ENCODE data around the gene TNRC18.

Gene TNRC18

DNA sequence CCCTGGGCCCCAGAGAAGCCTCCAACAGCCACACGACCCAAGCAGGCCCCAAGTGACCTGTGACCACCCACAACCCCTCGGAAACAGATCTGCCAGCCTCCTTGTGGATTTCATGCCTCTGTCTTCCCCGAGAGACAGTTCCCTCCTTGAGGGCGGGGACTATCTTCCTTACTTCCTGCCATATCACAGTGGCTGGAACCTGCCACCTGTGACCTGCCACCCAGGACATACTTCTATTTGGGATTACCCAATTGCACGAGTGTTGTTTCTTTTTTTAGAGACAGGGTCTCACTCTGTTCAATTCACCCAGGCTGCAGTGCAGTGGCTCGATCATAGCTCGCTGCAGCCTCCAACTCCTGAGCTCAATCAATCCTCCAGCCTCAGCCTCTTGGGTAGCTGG is 25.9 kb downstream of the TNRC18 start:
- H3K36me3 ChIP-seq (ENCODE audit: control insufficient read depth, insufficient read depth, low read length) = peaks cover 12% of the 10 kb centered on the region
- peak overlapping the region; percentile 31 for H3K27ac ChIP-seq (ENCODE audit: low read depth, low read length)
- peak overlapping the region; percentile 36 for H3K4me3 ChIP-seq (ENCODE audit: low read length)
- peaks cover 13% of the 10 kb centered on the region for H3K4me1 ChIP-seq (ENCODE audit: control insufficient read depth, insufficient read depth, low read length)
- H3K27me3 ChIP-seq (ENCODE audit: control insufficient read depth, insufficient read depth, low read length) = no peaks in the 10 kb centered on the region
- no peak overlapping the region for H3K9ac ChIP-seq (ENCODE audit: low read length)

DNA sequence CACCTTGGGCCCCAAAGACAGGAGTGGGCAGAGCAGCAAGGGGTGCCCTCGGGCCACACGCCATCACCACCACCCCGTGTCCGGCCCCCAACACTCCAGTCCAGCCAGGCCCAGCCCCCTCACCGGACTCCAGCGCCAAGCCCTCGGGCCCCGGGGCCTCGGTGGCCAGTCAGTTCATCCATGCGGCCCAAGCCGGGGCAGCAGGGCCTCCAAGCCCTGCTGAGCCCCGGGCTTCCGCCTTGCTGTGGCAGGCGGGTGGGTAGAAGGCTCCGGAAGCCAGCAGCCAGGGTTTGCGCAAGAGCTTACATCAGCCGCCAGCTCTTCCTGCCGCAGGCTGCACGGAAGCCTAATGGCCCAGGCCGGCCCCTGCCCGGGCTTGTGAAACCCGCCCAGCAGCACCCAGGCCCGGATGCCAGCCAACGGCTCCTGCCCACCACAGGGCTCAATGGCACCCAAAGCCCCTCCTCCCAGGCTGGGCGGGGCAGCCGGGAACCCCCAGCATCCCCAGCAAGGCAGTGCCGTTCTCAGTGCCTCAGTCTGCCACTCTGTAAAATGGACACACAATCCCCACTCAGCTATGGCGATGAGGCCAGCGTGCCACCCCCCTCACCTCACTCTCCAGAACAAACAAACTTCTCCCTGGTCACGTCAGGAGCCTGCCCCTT is 26.5 kb downstream of the TNRC18 start:
- H3K27me3 ChIP-seq (ENCODE audit: control insufficient read depth, insufficient read depth, low read length) = no peaks in the 10 kb centered on the region
- peak overlapping the region; percentile 31 for H3K27ac ChIP-seq (ENCODE audit: low read depth, low read length)
- H3K4me1 ChIP-seq (ENCODE audit: control insufficient read depth, insufficient read depth, low read length) = peaks cover 13% of the 10 kb centered on the region
- H3K9ac ChIP-seq (ENCODE audit: low read length) = peak overlapping the region; percentile 35
- H3K36me3 ChIP-seq (ENCODE audit: control insufficient read depth, insufficient read depth, low read length) = peaks cover 14% of the 10 kb centered on the region
- peak overlapping the region; percentile 47 for H3K4me3 ChIP-seq (ENCODE audit: low read length)

DNA sequence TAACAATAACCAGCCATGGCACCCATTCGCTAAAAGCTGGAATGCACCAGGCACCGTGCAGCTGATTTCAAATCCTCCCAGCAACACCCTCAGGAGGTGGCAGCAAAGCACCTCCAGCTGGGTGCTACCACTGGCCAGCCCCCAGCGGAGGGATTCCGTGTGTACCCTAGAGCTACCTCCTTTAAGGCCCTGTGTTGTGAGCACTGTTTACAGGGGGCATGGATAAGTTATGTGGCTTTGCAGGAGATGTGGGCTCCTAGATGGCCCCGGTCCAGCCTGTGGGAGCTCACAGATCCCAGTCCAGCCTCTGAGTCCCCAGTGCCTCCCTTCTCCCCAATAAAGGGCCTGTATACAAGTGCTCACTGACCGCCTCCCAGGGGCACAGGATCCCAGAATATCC is 27.1 kb downstream of the TNRC18 start:
- Histone ChIP-seq H3K4me1 (ENCODE audit: control insufficient read depth, insufficient read depth, low read length) (peaks cover 13% of the 10 kb centered on the region), H3K27me3 (ENCODE audit: control insufficient read depth, insufficient read depth, low read length) (no peaks in the 10 kb centered on the region), H3K36me3 (ENCODE audit: control insufficient read depth, insufficient read depth, low read length) (peaks cover 14% of the 10 kb centered on the region), H3K4me3 (ENCODE audit: low read length) (peak overlapping the region; percentile 47), H3K27ac (ENCODE audit: low read depth, low read length) (peak overlapping the region; percentile 31), H3K9ac (ENCODE audit: low read length) (peak overlapping the region; percentile 35)

DNA sequence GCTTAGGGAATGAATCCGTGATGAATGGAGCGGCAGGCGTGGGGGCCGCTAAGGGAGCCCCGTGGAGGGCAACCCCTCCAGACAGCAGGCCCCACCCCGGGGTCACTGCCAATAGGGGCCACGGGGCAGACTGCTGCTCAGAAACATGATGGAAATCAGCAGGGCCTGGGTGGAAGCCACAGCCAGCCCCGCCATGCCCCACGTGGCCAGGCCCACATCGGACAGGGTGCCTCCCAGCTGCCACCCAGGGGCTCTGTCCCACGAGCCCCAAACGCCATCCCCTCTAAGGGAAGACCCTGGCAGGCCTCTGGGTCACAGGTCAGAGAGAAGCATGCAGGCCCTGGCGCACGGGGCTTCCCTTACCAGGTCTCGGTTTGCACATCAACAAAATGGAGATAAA is 28.4 kb downstream of the TNRC18 start:
- no peak overlapping the region for H3K9ac ChIP-seq (ENCODE audit: low read length)
- H3K4me3 ChIP-seq (ENCODE audit: low read length) = no peak overlapping the region
- H3K27me3 ChIP-seq (ENCODE audit: control insufficient read depth, insufficient read depth, low read length) = no peaks in the 10 kb centered on the region
- H3K27ac ChIP-seq (ENCODE audit: low read depth, low read length) = no peak overlapping the region
- H3K4me1 ChIP-seq (ENCODE audit: control insufficient read depth, insufficient read depth, low read length) = peaks cover 16% of the 10 kb centered on the region
- peaks cover 14% of the 10 kb centered on the region for H3K36me3 ChIP-seq (ENCODE audit: control insufficient read depth, insufficient read depth, low read length)

DNA sequence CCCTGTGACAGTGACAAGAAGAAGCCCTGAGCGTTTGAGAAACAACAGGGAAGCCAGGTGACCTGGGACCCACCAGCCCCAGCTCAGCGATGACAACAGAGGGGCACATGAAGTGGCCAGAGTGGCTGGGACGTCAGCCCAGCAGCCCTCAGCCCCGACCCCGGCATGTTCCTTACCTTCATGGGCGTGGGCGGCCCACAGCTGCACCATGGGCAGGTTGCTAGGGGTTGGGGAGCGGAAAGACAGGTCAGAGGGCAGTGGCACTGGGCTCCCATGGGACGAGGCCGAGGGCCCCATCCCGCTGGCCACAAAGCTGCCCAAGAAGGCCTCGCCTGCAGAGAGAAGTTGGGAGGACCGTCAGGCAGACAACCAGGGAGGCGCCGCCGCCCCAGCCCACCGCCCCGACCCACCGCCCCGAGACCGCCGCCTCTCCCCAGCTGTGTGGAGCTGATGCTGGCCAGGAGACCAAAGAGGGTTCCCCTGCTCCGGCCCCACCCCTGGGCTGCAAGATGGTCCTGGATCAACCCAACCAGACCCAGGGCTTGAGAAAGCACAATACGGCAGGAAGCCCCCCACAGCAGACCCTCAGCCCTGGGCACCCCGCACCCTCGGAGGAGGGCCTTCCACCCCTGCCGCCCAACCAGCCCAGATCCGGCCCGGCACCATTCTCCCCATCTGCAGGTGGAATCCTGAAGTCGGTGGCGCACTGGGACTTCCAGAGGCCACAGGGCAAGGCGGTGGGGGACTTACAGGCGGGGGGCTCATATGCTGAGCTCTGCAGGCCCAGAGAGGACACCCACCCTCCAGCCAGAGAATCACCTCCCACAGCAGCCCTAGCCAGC is 29.1 kb downstream of the TNRC18 start:
- no peaks in the 10 kb centered on the region for H3K27me3 ChIP-seq (ENCODE audit: control insufficient read depth, insufficient read depth, low read length)
- H3K4me1 ChIP-seq (ENCODE audit: control insufficient read depth, insufficient read depth, low read length) = peaks cover 16% of the 10 kb centered on the region
- H3K36me3 ChIP-seq (ENCODE audit: control insufficient read depth, insufficient read depth, low read length) = peaks cover 14% of the 10 kb centered on the region
- no peak overlapping the region for H3K9ac ChIP-seq (ENCODE audit: low read length)
- no peak overlapping the region for H3K27ac ChIP-seq (ENCODE audit: low read depth, low read length)
- no peak overlapping the region for H3K4me3 ChIP-seq (ENCODE audit: low read length)

DNA sequence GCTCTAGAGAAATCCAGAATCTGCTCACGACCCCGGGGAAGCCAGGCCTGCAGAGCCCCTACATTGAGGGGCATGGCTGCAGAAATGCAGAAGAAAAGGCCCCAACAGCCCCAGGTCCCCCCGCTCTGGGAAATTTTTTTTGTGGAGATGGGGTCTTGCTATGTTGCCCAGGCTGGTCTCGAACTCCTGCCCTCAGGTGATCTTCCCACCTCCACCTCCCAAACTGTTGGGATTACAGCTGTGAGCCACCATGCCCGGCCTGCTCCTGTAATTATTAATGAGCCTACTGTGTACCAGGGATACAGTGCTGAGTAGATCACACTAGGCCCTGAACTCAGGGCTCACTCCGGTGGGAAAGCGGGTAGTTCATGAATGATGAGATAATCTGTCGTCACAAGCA is 29.9 kb downstream of the TNRC18 start:
- H3K4me3 ChIP-seq (ENCODE audit: low read length) = no peak overlapping the region
- H3K9ac ChIP-seq (ENCODE audit: low read length) = no peak overlapping the region
- no peak overlapping the region for H3K27ac ChIP-seq (ENCODE audit: low read depth, low read length)
- peaks cover 14% of the 10 kb centered on the region for H3K36me3 ChIP-seq (ENCODE audit: control insufficient read depth, insufficient read depth, low read length)
- H3K27me3 ChIP-seq (ENCODE audit: control insufficient read depth, insufficient read depth, low read length) = no peaks in the 10 kb centered on the region
- H3K4me1 ChIP-seq (ENCODE audit: control insufficient read depth, insufficient read depth, low read length) = peaks cover 16% of the 10 kb centered on the region

DNA sequence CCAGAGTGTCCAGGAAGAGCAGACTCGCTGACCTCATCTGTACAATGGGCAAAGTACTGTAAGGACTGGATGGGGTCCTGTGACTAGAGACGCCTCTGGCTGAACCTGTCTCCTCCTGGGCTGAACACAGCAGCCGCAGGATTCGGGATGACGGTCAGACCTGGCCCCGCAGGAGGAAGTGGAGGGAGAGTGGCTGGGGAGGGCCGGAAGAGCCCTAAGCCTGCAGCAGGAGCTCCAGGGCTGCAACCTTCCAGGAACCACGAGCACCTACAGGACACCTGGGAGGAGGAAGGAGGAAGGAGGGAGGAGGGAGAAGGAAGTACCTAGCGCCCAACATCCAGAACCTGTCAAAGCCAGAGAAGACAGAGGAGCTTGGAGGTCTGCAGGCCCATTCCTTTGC is 30.3 kb downstream of the TNRC18 start:
- Histone ChIP-seq H3K36me3 (ENCODE audit: control insufficient read depth, insufficient read depth, low read length) (peaks cover 14% of the 10 kb centered on the region), H3K27ac (ENCODE audit: low read depth, low read length) (no peak overlapping the region), H3K4me1 (ENCODE audit: control insufficient read depth, insufficient read depth, low read length) (peaks cover 16% of the 10 kb centered on the region), H3K27me3 (ENCODE audit: control insufficient read depth, insufficient read depth, low read length) (no peaks in the 10 kb centered on the region), H3K9ac (ENCODE audit: low read length) (no peak overlapping the region), H3K4me3 (ENCODE audit: low read length) (no peak overlapping the region)

DNA sequence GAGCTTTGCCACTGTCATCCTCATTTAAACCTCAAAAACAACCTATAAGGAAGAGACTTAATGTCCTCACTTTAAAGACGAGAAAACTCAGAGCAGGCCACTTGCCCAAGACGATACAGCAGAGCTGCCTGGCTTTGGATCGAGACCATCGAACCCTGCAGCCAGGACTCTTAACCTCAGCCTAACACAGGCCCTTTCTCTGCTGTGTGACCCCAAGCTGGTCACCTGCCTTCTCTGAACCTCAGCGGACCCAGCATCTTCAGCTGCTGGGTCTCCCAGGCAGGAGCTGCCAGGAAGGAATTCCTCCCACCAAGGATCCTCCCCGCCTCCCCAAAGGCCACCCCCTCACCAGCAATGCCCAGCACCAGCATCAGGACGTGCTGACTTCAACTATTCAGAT is 32.7 kb downstream of the TNRC18 start:
- Histone ChIP-seq H3K4me1 (ENCODE audit: control insufficient read depth, insufficient read depth, low read length) (peaks cover 5% of the 10 kb centered on the region), H3K27ac (ENCODE audit: low read depth, low read length) (peak overlapping the region; percentile 16), H3K27me3 (ENCODE audit: control insufficient read depth, insufficient read depth, low read length) (no peaks in the 10 kb centered on the region), H3K9ac (ENCODE audit: low read length) (no peak overlapping the region), H3K36me3 (ENCODE audit: control insufficient read depth, insufficient read depth, low read length) (peaks cover 20% of the 10 kb centered on the region), H3K4me3 (ENCODE audit: low read length) (no peak overlapping the region)

DNA sequence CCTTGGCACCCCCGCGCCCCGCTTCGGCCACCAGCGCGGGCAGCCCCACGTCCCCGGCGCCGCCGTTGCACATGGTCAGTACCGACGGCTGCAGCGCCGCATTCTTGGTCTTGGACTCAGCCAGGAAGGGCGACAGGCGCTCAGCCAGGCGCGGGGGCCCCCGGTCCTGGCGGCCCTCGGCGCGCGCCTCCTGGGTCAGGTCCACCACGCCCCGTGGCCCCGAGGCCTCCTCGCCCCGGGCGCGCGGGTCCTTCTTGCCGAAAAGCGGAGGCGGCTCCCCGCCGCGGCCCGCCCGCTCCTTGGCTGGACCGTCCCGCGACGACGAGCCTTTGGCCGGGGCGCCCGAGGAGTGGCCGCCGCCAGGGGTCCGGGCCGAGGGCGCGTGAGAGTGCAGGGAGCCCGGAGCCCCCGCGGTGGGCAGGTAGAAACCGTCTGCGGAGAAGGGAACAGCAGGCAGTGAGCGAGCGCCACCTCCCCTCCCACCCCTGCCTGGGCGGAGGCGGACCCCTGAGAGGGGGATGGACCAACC is 34.7 kb downstream of the TNRC18 start:
- Histone ChIP-seq H3K9ac (ENCODE audit: low read length) (no peak overlapping the region), H3K27ac (ENCODE audit: low read depth, low read length) (no peak overlapping the region), H3K36me3 (ENCODE audit: control insufficient read depth, insufficient read depth, low read length) (peaks cover 18% of the 10 kb centered on the region), H3K27me3 (ENCODE audit: control insufficient read depth, insufficient read depth, low read length) (no peaks in the 10 kb centered on the region), H3K4me1 (ENCODE audit: control insufficient read depth, insufficient read depth, low read length) (peaks cover 3% of the 10 kb centered on the region), H3K4me3 (ENCODE audit: low read length) (no peak overlapping the region)

DNA sequence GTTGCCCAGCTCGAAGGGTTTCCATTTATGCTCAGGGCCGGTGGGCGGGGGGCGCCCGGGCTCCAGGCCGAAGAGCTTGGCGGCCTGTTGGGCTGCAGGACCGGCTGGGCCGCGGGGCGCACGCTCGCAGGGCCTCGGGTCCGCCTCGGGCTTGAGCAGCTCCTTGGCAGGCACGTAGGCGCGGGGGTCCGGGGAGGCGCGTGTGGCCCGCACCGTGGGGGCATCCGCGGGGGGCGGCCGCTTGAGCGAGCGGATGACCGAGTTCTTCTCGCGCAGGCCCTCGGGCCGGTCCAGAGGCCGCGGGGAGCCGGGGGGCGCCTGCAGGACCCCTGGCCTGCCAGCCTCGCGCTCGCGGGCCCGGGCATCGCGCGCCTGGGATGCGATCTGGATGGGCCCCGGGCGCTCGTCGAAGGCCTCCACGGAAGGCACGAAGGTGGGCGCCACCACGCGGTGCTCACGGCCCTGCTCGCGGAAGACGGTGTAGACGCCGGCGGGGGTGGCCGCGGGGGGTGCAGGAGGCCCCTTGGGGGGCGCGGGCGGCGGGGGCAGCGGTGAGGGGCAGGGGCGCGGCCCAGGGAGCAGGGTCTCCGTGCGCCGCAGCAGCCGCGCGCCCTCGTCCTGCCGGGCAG is 35.2 kb downstream of the TNRC18 start:
- Histone ChIP-seq H3K36me3 (ENCODE audit: control insufficient read depth, insufficient read depth, low read length) (peaks cover 13% of the 10 kb centered on the region), H3K4me3 (ENCODE audit: low read length) (no peak overlapping the region), H3K27me3 (ENCODE audit: control insufficient read depth, insufficient read depth, low read length) (no peaks in the 10 kb centered on the region), H3K4me1 (ENCODE audit: control insufficient read depth, insufficient read depth, low read length) (peaks cover 3% of the 10 kb centered on the region), H3K9ac (ENCODE audit: low read length) (no peak overlapping the region), H3K27ac (ENCODE audit: low read depth, low read length) (no peak overlapping the region)

DNA sequence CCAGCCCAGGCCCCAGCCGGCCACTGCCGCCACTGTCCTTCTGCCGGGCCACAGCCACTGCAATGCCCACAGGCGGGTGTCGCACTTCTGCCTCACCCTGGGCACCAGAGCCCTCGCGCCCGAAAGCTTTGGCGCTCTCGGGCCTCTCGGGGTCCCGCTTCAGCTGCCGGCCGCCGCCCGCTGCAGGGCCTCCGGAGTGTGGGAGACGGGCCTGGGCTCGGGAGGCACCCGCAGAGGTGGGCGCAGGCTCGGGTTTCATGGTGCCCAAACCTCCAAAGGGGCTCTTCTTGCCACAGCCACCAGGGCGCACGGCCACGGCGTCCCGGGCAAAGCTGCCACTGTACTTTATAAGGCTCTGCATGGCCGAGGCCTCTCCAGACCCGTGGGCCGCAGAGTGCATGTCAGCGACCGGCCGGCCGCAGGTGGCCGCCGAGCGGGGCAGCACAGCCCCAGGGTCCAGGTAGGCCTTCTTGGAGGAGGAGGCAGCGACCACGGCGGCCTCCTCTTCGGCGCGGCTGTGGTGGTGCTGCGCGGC is 35.9 kb downstream of the TNRC18 start:
- Histone ChIP-seq H3K9ac (ENCODE audit: low read length) (no peak overlapping the region), H3K4me3 (ENCODE audit: low read length) (no peak overlapping the region), H3K36me3 (ENCODE audit: control insufficient read depth, insufficient read depth, low read length) (peaks cover 8% of the 10 kb centered on the region), H3K4me1 (ENCODE audit: control insufficient read depth, insufficient read depth, low read length) (peaks cover 7% of the 10 kb centered on the region), H3K27me3 (ENCODE audit: control insufficient read depth, insufficient read depth, low read length) (no peaks in the 10 kb centered on the region), H3K27ac (ENCODE audit: low read depth, low read length) (no peak overlapping the region)

DNA sequence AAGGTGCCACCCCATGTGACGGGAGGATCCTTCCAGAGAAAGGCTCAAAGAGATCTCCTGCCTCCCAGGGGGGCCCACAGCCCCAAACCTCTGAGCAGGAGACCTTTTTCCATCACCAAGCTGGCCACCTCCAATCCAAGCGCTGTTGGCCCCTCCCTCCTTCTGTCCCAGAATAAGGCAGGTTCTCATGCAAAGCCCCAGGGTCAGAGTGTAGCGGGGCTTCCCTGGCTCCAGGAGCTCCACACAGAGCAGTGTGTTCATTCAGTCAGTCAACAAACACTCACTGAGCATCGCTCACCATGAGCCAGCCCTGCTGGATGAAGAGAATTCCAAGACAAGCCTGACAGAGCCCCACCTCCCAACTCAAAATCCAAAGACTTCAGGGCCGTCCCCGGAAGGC is 39.0 kb downstream of the TNRC18 start:
- Histone ChIP-seq H3K4me1 (ENCODE audit: control insufficient read depth, insufficient read depth, low read length) (peaks cover 26% of the 10 kb centered on the region), H3K4me3 (ENCODE audit: low read length) (no peak overlapping the region), H3K27ac (ENCODE audit: low read depth, low read length) (no peak overlapping the region), H3K9ac (ENCODE audit: low read length) (no peak overlapping the region), H3K27me3 (ENCODE audit: control insufficient read depth, insufficient read depth, low read length) (no peaks in the 10 kb centered on the region), H3K36me3 (ENCODE audit: control insufficient read depth, insufficient read depth, low read length) (peaks cover 6% of the 10 kb centered on the region)

All from rectal smooth muscle tissue (tissue), 1 donor.